Stomach (tissue), 4 donors: ENCODE measurements around the gene ARID5B.

ENCODE experiments used
- CTCF ChIP-seq, 7 experiments: fragments of 450-650 bp in 4 of 7; fragments of 200-600 bp in 3 of 7; sonication (generic) in 3 of 7; IDR thresholded peaks; one replicate each; pipeline ENCODE4 v1.5.1; 2016 to 2019; ENCODE audit warnings: antibody characterized with exemption in 7 of 7, control low read depth in 2 of 7, mild to moderate bottlenecking in 1 of 7
- EP300 ChIP-seq: sonication (generic); formaldehyde crosslinking; IDR thresholded peaks from one replicate; pipeline ENCODE4 v1.6.1; 2017; ENCODE audit warnings: antibody characterized with exemption

DNA sequence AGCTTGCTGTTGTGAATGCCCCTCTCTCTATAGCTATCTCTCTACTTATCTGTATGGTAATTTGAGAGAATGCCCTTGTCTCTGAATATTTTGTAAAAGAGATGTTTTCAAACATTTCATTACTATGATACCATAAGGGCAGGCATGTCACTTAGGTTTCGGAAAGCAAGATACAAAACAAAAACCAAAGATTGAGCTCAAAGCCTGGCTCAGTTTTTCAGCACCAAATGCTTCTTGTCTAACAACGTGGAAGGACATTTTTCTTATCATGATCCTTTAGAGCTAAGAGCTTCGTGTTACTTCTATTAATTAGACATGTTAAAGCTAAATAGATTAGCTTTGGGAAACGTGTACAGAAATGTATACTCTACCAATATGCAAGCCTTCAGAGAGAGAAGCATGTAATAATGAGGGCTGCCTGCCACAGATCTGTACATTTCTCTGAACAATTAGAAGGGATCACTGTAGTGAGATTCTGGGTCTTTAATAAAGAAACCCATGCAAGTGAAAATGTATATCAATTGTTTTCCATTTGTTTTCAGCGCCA is 148.9 kb downstream of the ARID5B start:
- TF ChIP-seq CTCF (IDR thresholded peaks at IDR 0.05) (no peak), EP300 (no peak)
